ENCODE measurements around the gene SERGEF.

Gene SERGEF

DNA sequence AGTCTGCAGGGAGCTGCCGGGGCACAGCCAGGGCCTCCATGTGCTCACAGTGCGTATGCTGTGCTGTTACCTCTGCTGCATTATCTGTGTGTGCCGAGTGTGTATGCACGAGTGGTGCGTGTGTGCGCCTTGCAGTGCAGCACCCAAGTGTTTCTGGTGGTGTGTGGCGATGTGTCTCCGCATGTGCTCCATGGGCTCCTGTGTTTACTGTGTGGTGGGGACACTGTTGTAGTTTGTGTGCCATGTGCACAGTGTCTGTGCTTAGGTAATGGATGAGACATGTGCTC lies 246.8 kb downstream of the SERGEF start:
- no peak for DNase-seq

DNA sequence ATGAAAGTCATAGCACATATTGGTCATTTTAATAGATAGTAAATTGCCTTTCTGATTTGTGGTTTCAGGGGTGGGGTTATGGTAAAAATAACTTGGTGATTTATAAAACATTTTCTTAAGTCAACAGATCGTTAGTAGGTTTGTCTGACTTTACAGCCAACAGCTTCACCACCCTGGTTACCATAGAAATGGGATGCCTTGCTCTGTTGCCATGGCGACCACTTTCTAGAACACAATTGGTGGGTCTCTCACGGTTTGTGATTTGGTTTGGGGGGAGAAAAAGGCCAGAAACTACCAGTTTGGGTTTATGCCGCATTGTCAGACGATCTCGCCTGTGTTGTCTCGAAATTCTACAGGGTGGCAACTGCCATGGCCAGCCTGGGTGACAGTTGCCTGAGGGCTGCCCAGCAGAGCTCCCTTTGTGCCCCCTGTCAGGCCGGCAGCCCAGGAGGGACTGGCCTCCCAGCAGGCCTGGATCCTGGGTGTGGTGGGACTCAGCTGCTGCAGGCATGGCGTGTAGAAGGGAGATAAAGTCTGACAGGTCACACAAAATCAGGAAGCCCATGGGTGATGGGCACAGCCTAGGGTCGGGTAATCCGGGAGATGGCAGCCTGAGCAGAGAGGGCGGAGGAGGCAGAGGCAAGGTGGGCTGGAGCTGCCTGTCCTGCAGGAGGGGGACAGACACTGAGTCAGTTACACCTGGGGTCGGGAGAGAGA lies 247.3 kb downstream of the SERGEF start:
- no peak for DNase-seq

DNA sequence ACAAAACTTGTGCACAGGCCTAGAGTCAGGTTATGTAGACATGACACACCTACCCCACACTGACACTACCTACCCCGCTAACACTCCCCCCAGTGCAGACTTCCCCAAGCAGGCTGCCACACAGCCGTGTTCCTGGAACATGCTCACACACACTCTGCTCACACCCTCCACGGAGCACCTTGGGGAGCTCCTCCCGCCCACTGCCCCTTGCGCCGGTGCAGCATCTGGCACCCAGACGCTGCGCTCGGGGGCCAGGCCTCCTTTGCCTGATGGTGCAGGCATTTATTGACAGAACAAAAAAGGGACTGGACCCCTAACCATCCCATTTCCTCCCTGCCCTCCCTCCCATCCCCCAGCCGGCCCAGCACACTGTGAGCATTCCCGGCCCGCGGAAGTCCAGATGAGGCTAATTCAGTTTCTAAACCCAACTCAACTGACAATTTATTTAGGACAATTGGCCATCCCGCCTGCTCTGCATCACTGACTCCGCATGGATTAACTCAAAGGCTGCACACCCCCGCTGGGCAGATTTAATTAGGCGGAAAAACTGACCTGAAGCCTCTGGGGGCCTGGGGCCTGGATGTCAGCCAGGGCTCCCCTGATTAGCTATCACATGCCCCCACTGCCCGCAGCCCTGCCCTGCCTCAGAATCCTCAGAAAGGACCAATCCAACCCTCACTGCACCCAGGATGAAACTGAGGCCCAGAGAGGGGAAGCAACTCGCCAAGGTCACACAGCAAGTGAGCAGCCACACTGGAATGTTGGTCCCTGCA lies 248.2 kb downstream of the SERGEF start:
- no peak for DNase-seq

DNA sequence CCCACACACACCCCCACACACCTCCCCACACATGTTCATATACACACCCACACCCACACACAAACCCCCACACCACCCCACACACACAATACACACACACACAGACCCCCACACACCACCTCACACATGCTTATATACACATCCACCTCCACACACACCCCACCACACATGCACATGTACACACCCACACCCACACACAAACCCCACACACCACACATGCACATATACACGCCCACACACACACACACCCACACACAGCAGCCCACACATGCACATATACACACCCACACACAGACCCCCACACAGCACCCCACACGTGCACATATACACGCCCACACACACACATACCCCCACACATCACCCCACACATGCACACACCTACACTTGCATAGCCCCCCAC lies 249.1 kb downstream of the SERGEF start:
- DNase-seq = no peak

DNA sequence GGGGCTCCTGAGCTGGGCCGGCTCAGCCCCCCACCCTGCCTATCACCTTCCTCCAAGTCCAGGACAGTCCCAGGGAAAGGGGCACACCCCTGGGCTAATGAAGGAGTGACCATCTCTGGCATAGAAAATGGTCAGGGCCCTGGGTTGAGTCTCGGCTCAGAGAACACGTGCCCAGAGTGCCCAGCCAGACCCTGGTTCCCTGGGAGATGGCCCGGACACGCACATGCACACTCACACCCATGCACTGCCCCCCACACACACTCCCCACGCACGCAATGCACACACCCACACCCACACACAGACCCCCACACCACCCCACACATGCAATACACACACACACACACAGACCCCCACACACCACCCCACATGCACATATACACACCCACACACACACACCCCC lies 249.6 kb downstream of the SERGEF start:
- DNase-seq = no peak

DNA sequence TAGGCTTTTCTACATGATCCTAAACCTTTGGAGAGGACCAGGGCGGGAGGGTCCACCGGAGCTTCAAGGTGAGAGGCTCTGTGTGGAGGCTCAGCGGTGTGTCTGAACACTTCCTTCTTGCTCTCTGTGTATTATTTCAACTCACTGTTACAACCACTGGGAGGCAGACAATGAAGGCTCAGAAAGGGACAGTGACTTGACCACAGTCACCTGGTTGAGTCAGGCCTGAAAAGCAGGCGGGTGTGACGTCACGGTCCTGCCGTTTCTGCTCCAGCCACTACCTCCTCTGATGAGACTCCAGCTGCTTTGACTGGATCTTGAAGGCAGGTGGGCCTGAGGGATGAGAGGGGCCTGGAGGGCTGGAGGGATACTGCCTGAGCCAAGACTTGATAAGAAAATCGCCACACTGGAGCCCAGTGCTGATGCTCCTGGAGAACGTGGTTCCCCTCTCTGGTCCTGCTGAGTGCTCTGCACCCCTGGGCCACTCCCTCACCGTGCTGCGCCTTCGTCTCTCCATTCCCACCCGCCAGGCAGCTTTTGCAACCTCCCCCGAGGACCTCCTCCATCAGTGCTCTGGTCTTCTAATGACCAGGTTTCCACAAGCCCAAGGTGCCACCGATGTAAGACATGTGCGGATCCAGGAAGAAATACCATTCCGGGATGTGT lies 250.4 kb downstream of the SERGEF start:
- DNase-seq = no peak

DNA sequence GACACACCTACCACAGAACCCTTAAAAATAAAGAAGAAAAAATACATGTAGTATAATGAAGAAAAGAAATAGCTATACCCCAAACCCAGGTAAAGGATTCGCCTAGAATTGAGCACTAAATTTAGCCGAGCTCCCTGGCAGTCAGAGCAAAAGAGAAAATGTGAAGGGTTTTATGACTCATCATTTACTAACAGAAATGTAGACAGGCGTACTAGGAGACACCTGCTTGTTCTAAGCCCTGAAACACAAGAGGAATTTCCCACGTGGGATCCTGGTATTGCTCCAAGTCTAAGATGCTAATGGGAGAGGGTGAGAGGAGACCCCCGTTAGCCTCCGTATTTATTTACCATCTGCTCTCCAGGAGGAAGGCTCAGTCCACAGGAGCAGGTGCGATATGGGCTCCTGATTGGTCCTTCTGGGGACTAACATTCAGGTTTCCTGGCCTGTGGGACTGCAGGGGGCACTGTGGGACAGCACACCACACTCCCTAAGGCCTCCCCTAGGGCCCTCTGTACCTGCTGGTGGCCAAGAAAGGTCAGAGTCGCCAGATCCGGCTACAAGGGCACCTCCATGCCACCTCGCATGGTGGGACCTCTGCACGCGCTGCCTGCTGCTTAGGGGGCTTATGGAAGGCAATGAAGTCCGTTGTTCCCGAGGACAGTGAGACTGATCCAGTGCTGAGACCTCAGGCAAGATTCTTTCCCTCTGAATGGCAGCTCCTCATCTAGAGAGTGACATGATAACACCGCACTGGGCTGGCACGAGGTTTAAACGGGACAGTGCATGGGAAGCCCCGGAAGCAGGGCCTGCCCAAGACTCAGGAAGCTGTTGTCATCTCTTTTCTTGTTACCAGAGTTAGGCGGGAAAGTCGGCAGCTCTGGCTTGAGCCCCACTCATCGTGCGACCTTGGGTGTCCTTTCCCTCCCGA lies 252.5 kb downstream of the SERGEF start:
- peak in 1 of 2 experiments; percentile 29 for DNase-seq

DNA sequence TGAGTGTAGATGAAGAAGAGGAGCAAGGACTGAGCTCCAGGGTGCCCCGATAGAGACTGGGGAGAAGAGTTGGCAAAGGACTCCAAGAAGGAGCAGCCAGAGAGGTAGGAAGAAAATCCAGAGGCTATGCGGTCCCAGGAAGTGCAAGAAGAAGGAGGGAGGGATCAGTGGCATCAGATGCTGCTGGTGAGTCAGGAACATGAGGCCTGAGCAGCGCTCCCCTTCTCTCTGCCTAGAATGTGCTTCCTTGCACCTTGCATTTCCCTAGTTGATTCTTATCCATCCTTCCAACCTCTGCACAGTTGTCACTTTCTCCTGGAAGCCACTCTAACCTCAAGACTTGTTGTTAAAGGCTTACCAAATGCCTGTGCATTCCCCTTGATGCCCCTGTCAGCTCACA lies 257.0 kb downstream of the SERGEF start:
- DNase-seq = no peak

DNA sequence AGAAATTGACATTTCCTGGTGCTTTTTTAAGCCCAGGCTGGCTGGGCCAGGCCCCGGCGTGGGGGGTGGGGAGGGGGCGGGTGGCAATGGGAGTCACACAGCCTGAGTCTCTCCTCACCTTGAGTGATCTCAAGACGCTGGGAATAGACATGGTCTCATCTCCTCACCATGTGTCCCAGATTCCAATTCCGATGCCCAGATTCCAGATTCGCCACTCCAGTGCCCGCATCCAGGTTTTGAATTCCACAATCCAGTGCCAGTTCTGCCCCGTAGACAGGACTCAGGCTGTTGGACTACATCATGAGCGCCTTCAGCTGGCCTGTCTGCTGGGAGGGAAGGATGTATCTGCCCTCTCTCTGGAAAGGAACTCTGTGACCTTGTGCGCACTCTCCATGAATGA lies 259.2 kb downstream of the SERGEF start:
- DNase-seq = peak in 1 of 2 experiments; percentile 36

DNA sequence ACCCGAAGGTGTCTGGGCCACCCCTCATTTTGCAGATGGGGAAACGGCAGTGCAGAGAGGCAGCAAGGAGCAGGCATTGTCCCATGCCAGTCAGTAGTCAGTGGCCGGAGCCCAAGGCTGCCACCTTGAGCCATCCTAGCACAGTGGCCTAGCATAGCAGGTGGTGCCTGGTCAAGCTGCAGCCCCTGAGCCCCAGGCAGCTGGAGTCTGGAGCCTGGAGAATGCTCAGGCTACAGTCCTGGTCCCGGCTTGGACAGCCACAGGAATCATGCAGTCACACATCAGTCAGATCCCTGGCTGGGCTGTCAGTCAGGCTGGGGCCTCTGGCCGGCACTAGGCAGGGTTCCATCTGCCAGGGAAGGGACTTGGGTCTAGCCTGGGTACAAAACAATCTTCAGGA lies 259.7 kb downstream of the SERGEF start:
- peak in 1 of 2 experiments; percentile 23 for DNase-seq

DNA sequence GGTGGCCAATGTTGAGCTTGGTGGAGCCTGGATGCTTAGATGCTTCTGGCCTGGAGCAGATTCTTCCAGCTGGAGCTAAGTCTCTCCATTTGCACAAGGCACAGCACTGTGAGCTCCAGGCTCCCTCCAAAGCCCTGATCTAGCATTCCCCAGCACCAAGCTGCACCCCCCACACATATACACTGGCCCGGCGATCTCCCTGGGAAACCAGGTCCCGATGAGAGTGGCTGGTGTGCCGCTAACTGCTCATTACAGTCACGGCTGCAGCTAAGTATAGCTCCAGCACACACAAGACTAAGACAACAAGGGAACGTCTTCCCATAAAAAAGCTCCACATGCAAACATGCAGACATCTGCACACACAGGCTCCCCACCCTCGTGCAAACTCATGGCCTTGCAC lies 260.7 kb downstream of the SERGEF start:
- no peak for DNase-seq

DNA sequence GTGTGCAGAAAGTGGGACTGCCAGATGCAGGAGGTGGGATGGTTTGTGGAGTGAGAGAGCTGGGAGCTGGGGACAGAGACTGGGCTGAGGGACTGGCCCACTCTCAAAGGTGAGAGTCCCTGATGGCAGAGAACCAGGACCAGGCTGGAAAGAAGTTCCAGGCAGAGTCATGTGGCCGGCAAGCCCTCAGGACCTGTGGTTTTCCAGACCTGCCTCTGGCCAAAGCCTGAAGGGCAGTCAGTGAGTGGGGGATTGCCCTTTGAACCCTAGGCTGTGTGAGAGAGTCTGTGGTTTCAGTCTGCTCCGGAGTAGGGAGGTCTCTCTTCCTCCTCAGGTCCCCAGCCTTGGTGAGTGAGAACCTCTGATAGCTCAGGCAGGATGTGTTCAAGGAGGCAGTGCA lies 261.3 kb downstream of the SERGEF start:
- no peak for DNase-seq

DNA sequence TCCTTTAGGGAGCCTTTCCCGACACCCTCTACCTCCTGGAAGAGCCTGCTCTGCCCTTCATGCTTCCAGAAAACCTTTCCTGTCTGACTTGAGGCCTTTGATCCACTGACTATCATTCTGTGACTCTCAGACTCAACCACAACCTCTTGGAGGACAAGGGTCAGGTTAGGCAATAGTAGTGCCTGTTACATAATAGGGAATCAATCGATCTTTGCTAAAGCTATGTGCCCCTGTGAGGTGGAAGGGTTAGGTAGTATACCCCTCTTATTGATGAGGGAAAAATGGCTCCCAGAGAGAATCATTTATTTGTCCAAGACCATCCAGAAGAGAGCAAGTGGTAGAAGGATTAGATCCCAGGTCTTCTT lies 262.1 kb downstream of the SERGEF start:
- DNase-seq = no peak

DNA sequence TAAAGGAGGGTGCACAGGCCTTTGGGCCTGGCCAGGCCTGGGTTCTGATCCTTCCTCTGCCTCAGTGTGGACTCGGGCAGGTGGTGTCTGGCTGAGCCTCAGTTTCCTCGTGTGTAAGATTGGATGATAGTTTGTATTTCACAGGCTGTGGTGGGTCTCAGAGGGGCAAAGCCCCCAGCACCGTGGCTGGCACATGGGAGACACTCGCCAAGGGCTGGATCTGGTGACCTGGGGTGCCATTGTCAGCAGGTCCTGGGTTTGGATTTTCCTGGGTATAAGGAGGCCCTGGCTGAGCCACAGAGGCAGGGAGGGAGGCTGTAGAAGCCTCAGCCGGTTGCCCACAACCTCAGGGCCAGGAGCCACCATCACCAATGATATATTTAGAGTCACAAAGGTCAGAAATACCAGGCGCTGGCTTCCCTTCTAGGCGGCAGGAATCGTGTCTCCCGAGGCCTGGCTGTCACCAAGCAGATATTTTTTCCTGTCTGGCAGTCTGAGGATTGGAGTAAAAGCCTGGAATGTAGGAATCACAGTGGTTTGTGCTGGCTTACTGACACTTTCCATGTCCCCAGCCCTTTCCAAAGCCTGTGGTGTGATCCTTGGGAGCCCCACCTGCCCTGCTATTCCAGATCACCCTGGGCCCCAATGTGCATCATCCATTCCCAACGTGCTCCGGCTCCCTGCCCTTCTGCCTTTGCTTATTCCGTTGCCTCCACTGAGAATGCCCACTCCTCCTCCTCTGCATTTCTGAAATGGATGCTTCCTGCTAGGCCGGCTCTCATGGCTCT lies 262.6 kb downstream of the SERGEF start:
- DNase-seq = no peak

DNA sequence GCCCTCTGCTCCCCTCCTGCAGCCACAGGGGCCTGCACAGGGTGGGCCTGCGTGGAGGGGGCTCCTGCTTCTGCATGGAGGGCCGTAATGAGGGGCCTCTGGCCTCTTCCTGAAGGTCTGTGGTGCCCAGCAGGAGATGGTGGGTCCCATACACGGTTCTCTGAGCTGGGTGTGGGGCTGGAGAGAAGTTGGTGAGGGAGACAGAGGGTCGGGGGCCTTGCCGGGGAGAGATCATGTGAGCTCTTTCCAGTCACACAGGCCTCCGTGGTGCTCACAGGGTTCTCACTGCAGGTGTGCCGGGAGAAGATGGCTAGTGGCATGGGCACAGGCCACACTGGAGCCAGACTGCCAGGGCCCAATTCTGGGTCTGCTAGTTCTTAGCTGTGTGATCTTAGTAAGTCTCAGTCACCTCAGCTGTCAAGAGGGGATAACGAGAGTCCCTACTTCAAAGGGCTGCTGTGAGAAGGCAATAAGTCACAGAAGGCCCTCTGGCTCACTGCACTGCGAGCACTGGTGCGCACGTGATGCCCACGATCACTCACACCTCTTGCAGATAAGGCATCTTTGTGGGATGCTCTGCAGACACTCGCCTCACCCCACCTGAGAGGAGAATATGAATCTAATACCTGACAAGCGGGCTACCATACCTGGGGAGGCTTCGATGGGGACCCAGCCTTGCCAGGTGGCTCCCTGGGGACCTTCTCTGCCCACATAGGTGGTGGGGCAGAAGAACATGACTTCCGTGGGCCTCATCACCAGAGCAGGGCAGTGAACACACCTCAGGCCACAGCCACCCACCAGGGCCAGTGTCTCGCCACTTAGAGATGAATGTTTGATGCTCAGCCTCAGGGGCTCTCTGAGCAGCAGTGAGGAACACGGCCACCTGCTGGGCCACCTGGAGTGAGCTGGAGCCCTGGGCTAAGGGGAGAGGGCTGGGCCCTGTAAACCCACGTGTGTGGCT lies 263.8 kb downstream of the SERGEF start:
- DNase-seq = no peak

DNA sequence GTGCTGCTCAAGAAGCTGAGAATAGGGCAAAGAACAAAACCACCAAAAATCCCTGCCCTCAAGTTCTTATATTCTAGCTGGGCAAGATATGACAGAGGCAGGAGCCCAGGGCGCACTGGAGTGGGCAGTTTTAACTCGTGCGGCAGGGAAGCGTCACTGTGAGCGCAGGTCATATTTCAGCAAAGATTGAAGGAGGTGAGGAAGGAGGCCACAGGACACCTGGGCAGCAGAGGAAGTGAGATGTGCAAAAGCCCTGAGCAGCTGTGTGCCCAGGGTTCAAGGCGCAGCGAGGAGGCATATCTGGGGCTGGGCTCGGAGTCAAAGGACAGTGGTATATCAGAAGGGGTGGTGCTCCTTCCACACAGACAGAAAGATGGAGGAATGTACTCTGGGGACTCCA lies 264.8 kb downstream of the SERGEF start:
- no peak for DNase-seq

DNA sequence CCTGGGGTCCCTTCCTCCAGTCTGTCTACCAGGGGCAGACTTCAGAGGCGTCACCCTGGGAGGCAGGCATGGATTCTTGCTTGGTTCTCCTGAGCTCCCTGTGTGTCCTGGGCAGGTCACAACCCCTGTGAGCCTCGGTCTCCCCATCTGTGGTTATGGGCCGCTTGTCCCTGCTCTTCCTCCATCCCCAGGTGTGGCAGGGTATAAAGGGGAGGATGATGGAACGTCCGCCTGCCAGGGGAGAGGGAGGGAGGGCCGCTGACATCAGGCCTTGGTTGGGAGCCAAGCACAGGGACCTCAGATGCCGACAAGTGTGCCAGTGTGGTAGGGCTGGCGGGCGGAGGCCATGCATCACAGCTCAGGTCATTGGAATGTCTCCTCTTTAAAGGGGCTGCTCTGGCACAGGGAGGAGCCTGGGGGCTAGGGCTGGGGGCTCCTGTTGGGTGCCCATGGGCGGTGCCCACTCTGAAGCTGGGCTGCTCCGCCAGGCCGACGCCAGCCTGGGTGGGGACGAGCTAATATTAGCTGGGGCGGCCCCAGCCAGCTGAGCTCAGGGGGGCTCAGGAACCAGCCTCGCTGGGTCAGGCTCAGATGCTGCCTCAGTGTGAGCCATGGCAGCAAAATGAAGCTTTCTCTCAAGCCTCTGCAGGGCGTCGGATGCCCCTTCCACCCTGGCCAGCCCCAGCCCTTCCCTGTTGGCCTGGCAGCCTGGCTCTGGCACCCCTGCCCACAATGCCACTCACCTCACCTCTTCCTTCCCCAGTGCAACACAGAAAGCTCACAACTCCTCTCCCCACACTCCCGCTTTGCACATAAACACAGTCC lies 265.5 kb downstream of the SERGEF start:
- peak in 1 of 2 experiments; percentile 59 for DNase-seq

DNA sequence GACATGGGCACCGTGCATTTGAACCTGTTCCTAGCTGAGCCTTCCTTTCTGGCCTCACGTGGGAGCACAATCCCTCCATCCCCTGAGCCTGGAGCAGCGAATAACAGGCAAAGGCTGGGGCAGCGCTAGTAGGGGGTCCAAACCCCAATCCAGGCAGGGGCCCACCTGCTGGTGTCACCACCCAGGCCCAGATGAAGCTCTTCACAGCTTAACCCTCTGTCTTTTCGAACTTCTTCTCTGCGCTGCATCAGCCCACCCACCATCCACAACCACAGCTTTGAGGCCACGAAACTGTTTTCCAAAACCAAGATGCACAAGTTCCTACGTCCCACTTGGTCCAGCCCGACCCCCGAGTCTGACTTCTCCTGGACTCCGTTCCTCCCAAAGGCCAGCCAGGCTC lies 266.8 kb downstream of the SERGEF start:
- no peak for DNase-seq

DNA sequence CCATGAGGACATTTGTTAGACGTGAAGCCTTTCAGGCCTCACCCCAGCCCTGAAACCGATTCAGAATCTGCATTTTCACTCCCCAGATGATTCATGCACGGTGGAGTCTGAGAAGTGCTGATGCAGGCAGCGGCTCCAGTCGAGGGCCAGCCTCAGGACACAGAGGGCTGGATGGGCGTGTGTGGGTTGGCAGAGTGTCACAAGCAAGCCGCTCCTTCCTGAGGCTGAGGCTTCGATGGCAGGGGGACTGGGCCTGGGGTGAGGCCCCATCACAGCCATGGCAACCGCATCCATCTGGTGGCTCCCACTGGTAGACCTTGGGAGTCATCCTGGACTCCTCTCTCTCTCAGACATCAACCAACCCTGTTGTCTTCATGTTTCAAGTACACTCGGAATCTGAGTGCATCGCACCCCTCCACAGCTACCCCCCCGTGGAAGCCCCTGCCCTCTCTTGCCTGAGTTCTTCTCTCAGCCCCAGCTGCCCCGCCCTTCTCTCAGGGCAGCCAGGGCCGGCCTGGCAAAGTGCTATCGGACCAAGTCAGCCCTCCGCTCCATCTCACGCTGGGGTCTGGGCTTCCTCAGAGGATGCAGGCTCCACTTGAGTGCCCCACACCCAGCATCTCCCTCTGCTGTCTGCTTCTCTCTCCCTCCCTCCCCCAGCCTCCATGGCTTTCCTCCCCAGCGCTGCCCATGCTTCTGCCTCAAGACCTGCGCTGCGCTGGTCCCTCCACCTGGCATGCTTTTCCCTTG lies 267.6 kb downstream of the SERGEF start:
- no peak for DNase-seq

Data from cerebellar nuclear complex (tissue), 1 donor.